ENCODE results near the gene FHDC1.

Gene FHDC1

DNA sequence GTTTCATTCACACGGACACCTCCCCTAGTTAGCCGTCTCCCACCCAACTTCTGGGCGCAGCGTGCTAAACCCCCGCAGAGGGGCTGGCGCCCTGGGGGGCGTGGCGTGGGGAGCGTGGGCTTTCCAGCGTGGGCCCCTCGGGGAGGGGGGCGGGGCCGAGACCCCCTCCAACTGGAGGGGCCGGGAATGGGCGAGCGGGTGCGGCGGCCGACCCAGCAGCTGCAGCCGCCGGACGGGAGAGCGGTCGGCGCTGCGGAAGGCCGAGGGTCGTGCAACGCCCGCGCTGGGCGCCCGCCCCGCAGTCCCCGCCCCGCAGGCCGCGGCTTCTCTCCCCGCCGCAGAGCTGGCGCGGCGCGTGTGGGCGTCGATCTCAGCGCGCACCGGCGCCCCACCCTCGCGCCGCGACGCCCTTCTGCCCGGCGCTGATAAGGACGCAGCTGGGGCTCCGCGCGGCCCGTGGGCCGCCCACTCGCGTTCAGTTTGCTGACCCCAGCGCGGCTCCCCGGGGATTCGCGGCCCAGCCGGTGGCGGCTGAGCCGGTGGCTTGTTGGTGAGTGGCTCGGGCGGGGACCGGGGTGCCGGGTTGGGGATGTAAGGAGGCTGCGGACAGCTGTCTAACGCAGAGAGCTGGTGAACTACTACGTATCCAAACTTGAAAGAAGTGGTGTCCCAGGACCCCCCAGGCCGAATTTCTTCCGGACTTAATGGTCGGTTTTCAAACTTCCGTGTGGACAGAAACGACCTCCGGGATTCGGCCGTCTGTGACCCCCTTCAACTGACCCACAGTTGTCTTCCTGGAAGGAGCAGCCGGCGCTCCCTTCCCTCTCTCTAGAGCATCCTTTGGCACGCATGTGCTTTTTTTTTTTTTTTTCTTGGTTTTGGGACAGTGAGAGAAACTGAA is 1.5 kb downstream of the FHDC1 start:
- no peak for DNase-seq

DNA sequence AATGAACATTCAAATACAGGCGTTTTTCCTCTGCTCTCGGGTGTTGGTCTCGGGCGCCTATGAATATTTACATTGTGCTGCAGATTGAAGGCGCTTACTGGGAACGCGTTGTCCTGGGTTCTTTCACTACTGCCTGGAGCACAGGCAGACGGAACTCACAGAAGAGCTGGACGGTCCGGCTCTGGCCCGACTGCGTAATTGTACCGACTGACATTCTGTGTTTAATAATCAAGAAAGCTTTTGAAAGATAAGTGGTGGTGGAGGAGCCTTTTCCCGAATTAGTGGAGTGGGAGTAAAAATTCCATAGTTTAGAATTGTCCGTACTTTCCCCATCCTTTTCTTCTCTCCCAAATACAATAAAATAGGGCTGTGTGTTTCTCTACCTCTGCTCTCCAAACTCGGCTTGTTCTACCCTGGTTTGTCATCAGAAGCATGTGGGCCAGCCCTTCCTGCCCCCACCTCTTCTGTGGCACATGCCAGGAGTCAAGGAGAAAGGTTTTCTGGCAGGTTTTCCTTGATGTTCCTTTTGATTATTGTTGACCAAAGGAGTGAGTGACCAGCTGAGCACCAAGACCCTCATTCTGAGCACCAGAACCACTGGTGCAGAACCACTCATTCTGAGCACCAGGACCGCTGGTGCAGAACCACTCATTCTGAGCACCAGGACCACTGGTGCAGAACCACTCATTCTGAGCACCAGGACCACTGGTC is 2.3 kb downstream of the FHDC1 start:
- no peak for DNase-seq

GRCh38 chr4:152939621-152940020 is 3.5 kb downstream of the FHDC1 start:
- no peak for DNase-seq

- DNase-seq: no peak
Measured at GRCh38 chr4:152940461-152940860, 4.3 kb downstream of the FHDC1 start.

DNA sequence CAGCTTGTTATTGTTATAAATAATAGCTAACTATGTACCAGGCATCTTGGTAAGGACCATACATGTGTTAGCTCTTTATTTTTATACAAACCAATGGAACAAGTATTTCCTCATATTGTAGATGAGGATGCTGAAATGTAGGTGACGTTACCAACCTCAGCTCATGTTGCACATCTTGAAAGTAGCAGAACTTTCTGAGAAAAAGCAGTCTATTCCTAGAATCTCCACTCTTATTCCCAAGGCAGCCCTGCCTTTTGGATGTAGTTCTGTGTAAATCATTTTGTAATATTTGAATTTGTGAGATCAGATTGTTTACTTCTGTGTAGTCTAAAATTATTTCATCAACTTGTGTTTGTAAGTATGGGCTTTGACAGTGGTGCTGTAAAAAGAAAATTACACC is 5.3 kb downstream of the FHDC1 start:
- no peak for DNase-seq

DNA sequence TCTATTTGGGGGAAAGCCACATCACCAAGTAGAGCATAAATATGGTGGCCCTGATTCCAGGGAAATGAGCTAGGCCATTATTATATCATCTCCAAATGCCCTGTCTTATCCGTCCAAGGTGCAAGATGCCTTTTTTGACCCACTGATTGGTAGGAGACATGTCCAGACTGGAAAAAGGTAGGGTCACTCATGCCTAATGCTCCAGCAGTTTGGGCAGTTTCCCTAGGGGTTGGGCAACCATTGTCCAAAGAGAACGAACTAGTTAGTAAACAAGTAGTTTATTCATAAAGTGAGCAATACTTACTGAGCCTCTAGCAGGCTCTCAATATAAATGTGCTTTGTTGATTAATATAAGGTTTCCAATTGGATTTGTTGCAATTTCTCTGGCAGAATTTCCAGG is 6.2 kb downstream of the FHDC1 start:
- DNase-seq: no peak

- DNase-seq: no peak
Measured at GRCh38 chr4:152943672-152944071, 7.5 kb downstream of the FHDC1 start.

DNA sequence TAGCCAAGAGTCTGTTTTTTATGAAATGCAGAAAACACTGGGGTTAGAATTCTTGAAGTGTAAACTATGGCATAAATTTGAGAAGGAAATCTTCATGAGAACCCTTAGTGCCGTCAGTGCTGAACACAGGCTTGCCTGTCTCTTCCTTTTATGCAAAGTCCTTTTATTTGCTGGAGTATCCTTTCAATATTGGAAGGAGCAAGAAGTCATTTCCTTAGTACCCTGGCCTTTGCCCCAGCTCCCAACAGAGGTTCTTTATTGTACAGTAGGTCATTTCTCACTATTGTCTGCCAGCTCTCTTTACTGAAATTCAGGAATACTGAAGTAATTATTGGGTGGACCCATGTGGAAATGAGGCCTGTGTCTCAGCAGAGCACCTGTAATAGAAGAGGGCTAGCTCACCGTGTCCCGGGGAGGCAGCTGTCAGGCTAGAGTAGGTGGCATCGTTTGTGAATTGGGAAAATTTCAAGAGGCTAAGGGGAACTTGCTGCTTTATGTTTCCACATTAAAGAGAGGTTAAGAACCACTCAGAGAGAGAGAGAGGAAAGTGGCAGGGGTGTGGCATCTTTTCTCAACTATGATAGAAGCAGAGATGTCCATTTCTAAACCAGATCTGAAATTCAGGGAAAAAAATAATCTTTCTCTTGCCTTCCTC is 8.7 kb downstream of the FHDC1 start:
- no peak for DNase-seq

DNA sequence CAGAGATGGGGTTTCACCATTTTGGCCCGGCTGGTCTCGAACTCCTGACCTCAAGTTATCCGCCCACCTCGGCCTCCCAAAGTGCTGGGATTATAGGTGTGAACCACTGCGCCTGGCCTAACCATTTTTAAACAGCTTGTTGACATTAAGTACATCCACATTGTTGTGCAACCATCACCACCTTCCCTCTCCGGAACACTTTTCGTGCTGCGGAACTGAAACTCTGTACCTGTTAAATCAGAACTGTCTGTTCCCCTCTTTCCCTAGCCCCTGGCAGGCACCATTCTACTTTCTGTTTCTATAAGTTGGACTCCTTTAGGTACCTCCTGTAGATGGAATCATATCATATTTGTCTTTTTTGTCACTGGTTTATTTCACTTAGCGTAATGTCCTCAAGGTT is 9.5 kb downstream of the FHDC1 start:
- DNase-seq: no peak

DNA sequence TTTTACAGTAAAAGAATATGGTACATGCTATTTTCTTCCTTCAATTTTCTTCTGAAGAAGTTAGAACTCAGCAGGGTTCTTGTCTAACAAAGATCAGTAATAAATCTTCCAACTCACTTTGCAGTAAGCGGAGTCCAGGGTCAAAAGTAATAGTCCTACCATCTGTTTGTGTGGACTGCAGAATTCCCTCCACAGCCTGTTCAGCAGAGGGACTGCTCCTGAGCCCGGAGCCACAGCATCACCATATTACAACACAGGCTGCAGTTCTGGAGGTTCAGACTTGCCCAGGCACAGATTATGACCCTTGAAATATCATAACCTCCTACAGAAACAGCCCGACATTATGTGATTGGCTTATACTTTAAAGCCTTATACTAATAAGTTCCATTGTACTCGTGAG is 10.3 kb downstream of the FHDC1 start:
- DNase-seq: no peak

GRCh38 chr4:152947311-152947710 is 11.2 kb downstream of the FHDC1 start:
- DNase-seq: no peak

DNA sequence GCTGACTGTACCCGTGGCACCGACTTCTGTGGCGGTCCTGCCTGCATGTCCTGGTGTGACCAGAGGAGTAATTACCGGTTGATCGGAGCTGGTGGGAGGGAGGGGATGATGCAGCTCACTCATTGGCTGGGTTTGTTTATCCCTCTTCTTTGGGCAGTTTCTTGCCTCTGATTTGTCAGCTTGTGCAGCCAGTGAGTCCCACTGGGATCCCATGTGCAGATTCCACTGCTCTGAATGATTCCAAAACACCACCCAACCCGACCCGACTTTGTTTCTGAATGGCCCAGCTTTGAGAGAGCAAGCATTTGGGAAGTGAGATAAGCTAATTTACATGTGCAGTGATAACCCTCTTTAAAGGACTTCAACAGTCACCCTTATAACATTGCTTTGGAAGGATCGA is 13.8 kb downstream of the FHDC1 start:
- DNase-seq: no peak

- DNase-seq: no peak
Measured at GRCh38 chr4:152950402-152951274, 14.5 kb downstream of the FHDC1 start.

DNA sequence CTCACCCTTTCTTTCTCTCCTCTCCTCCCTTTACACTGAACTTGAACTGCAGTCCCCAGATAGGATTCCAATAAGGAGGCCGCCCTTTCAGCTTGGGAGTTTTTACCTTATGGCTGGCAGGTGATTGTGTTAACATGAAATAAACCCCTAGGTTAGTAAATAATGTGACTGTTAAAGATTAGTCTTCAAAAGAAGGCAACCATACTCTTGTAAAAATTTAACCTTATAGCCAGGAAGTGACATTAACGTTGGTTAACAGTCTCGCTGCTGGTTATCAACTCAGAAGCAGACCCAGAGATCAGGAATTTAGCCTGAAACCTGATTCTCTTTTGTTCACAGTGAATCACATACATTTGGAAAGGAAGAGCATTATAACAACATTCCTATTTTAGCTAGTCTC is 15.2 kb downstream of the FHDC1 start:
- DNase-seq: no peak

DNA sequence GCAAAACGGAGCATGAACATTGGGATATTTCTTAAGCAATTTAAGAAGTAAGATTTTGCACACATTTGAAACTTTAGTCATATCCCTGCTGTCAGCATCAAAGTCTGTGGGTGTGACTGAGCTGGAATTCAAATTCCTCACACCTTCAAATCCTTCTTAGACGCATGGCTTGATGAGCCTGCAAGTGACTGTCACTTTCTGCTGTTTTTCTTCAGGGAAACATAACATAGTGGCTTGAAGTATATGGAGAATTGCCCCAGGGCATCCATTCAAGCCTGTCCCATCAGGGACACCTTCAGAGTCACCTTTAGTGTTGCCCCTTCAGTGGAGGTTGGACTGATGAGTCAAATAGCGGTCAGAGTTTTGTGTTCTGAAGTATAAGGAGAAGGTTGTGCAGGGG is 17.4 kb downstream of the FHDC1 start:
- no peak for DNase-seq

GRCh38 chr4:152954741-152955140 is 18.6 kb downstream of the FHDC1 start:
- no peak for DNase-seq

DNA sequence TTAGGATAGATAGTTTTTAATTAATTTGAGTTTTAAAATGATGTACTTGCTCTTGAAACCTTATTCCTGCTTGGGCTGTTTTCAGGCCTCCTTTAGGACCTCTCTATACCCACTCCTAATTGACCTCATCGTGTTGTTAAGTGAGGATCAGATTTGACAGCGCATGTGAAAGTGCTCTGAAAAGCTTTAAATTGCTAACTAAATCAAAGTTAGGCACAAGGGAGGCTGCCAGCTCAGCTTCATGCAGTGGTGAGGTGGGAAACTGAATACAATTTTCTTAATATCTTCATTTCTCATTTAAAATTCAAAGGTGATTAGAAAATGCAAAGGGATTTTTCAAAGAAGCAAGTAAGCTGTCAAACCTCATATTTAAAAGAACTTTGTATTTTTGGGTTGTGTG is 20.0 kb downstream of the FHDC1 start:
- DNase-seq: no peak

DNA sequence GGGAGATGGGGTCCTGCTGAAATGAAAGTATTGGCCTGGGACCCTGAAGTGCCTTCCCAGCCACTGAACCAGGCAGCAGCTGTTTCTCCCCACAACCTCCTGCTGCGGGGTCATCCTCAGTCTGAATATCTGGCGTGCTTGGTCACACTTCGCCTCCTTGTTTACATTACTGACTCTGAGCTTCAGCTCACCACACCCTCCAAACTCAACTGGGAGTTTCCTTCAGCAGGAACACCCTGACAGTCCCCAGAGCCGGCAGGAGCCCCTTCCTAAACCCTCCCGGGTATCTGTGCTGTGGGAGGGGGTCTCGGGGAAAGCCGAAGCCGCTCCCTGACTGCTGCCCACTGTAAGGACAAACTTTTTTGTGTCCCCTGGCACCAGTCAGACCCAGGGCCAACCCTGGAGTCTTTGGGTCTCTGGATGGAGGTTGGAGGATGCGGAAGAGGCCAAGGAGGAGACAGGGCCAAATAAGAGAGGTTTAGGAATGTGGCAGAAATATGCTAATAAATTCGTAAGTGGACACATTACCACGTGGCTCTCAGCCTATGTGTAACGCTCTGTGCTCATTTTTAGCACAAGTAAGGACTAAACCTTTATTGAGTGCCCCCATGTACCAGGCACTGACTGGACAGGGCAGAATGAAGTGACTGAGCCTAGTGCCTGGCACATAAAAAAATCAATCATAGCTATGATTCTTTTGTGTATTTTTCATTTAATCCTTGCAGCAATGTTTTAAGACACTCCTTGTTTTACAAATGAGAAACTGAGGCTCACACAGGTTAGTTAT is 20.7 kb downstream of the FHDC1 start:
- DNase-seq: no peak

DNA sequence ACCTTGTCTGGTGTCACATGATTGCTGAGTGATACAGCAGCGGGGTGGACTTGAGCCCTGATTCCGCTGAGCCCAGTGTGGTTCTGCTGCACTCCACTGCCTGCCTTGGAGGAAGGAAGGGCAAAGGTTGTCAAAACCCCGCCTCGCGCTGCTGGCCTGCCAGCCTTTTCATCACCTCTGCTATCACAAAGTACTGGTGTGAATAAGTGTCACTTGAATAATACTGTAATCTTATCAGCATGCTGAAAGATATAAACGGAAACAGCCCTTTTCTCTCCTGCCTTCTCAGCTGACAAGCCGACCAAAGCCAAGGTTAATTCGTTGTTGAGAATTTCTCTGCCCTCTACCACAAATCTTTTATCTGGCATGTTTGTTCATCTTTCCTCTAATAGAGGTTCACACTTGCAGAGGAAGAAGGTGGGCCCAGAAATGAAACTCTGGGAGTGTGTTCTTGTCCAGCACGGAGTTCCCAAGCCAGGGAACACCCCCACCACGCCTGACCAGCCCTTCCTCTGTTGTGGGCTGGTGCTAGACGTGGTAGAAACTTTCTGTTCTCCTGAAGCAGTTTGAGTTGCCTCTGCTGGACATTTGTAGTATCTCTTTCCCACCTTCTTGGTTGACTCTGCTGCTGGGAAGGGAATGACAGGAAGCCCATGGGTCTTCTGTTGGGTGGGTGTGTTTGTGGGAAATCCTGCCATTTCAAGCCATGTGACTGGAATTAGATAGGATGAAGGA is 21.5 kb downstream of the FHDC1 start:
- DNase-seq: no peak

GRCh38 chr4:152959080-152959479 is 23.0 kb downstream of the FHDC1 start:
- DNase-seq: no peak

- no peak for DNase-seq
Measured at GRCh38 chr4:152960082-152960481, 24.0 kb downstream of the FHDC1 start.
